HG02642 (cell line): ENCODE measurements around the gene PLEKHN1.

Experiments used
- ATAC-seq: cut with Tn5 transposase; IDR thresholded peaks from one replicate; pipeline ENCODE4 v1.9.1; 2021; ENCODE audit warnings: mild to moderate bottlenecking; ENCODE audit not compliant: unreplicated experiment, poor library complexity

Gene PLEKHN1

GRCh38 chr1:966135-966703 is at the start of gene PLEKHN1:
PLEKHN1 (plus strand) TSS chr1:966482; CDS start chr1:966532, 50 bp downstream.
- ATAC-seq, result peak; percentile 21

- ATAC-seq, result no peak
Measured at GRCh38 chr1:917076-917459, 49.2 kb upstream of the PLEKHN1 start.

GRCh38 chr1:917466-918091 is 48.7 kb upstream of the PLEKHN1 start:
- ATAC-seq, result no peak

- no peak for ATAC-seq
Measured at GRCh38 chr1:918353-918752, 47.9 kb upstream of the PLEKHN1 start.

DNA sequence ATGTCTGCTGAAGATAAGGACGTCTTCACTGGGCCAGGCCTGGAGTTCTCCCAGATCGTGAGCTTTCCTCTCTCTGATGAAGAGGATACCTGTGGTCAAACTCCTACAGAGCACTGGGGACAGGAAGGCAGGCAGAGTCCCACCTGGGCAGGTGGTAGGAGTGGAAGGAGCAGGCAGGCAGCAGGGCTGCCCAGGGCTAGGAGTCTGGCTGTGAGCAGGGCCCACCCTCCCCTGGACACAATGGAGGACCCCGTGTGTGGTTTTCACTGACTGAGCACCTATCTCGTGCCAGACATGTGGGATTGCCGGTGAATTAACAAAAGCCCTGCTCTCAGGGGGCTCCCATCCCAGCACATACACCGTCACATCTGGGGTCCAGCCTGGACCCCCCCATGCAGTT is 47.4 kb upstream of the PLEKHN1 start:
- ATAC-seq, result no peak

DNA sequence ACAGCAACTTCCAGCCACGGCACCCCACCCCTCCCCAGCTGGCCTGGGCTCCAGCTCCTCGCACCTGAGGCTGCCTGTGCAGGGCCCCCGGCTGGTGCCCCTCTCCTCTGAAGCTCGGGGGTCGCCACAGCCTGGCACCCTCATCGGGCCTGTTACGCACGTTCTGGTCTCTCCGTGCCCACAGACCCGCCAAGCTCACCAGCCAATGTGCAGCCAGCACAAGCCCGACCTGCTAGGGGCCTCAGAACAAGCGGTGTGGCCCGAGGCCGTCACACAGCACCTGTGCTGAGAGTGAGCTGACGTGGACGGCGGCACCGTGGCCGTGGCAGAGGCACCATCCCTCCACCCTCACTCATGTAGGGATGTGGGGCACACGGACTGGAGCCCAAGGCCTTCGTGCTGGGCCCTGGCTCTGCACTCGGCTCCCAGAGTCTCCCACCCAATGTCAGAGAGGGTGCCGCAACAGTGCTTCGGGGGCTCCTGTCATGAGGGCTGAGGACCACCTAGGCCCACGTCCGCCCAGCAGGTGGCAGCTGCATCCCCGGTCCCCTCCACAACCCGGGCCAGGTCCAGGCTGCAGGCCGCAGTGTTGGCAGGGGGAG is 46.9 kb upstream of the PLEKHN1 start:
- ATAC-seq, result no peak

GRCh38 chr1:920010-920409 is 46.3 kb upstream of the PLEKHN1 start:
- ATAC-seq, result no peak

DNA sequence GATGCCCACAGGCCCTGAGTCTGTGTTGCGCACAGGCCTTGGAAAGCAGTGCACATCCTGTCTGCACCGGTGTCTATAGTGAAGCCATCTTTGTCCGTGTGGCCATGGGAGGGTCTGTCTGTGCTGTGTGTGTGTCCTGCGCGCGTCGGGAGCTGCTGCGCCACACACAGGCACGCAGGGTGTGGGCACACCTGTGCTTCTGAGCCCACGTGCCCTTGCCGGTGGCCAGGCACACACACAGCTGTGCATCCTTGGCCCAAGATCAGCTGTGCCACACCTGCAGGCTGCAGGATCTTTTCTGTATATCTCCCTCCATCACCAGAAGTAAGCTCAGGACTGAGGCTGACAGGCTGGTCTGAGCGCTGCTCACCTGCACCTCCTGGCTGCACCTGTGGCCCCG is 45.8 kb upstream of the PLEKHN1 start:
- no peak for ATAC-seq

DNA sequence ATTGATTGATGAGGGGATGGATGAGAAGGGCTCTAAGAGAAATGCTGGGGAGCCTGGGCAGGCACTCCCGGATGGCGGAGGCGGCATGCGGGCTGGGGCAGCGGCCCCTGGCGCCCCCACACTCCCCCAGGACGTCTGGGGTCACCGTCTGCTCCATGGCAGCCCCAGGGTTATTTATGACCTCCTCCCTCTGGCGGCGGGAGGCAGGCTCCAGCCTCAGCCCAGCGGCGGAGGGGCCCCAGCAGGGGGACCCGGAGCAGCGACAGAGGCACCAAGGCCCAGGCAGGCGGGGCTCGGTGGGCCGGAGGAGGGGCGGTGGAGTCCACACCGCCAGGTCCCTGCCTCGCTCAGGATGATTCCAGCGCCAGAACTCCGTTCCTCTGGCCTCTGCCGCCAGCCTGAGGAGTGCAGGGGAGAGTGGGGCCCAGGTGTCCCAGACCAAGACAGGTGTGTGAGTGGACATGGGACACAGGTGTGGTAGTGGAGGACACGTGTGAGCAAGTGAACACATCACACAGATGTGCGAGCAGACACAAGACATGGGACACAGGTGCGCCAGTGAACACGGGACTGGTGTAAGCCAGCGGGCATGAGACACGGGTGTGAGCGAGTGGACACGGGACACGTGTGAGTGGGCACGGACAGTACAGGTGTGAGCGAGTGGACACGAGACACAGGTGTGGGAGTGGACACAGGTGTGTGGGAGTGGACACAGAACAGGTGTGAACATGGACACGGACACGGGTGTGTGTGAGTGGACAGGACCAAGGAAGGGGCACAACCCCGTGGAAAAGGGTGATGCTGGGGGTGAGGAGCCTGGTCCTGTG is 45.1 kb upstream of the PLEKHN1 start:
- ATAC-seq, result no peak

GRCh38 chr1:923131-923990 is 42.9 kb upstream of the PLEKHN1 start, which contains the start of gene SAMD11:
SAMD11 (plus strand) TSS chr1:923923; CDS start chr1:924432, 509 bp downstream.
- no peak for ATAC-seq

DNA sequence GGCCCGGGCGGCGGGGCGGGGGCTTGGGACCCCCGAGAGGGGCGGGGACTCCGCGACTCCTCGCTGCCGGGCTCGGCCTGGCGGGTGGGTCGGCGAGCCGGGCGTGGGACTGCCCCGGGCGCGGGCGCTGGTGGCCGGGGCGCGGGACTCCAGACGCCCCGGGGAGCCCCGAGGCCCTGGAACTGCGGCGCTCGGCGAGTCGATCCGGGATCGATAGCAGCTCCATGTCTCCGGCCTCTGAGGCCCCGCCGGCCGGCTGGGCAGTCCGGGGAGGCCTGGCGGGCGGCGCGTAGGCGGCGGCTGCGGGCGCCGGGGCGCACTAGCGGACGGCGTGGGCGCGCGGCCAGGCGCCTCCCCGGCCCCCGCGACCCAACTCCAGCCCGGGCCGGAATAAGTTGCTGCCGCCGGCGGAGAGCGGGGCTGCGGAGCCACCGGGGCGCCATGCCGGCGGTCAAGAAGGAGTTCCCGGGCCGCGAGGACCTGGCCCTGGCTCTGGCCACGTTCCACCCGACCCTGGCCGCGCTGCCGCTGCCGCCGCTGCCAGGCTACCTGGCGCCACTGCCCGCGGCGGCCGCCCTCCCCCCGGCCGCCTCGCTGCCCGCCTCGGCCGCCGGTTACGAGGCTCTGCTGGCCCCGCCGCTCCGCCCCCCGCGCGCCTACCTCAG is 42.2 kb upstream of the PLEKHN1 start:
- no peak for ATAC-seq

- no peak for ATAC-seq
Measured at GRCh38 chr1:924656-925560, 41.4 kb upstream of the PLEKHN1 start.

DNA sequence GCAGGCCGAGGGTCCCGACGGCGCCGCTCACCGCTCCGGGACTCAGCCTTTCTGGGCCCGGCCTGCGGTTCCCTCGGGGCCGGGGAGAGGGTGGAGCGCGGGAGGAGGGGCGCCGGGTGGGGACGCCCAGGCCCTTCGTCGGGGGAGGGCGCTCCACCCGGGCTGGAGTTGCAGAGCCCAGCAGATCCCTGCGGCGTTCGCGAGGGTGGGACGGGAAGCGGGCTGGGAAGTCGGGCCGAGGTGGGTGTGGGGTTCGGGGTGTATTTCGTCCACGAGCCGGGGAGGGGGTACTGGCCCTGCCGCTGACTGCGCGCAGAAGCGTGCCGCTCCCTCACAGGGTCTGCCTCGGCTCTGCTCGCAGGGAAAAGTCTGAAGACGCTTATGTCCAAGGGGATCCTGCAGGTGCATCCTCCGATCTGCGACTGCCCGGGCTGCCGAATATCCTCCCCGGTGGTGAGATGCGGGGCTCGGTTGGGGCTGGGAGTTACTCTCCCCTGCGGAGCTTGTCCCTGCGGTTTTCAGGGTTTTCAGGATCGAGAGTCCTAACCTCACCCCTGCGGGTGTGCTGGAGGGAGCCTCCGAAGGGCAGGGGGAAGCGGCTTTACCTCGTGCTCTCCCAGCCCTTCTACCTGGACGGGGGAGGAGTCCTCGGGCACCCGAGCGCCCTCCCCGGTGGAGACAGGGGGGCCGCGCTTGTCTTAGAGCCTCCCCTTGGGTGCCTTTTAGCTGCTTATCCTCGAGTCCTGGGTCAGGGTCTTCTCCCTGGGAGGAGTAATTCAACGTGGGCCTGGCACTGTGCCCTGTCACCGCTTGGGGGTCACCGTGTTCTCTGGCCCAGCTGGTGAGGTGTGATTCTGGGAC is 40.5 kb upstream of the PLEKHN1 start:
- ATAC-seq, result no peak

DNA sequence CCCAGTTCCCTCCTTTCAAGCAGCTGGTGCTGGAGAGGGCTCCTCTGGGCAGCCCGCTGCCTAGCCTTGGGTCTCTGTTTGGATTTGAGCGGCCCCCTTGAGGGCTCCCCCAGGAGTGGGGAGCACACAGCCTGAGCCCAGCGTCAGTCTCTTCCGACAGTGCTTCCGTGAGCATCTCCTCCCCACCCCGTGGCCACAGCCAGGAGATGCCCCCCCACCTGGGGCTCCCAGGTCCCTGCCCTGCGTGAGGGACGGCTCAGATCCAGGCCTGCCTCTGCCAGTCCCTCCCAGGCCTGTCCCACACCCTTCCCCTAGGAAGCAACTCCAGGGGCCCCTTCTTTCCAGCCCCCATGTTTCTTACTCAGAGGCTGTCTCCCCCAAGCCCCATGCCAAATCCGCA is 39.0 kb upstream of the PLEKHN1 start:
- no peak for ATAC-seq

DNA sequence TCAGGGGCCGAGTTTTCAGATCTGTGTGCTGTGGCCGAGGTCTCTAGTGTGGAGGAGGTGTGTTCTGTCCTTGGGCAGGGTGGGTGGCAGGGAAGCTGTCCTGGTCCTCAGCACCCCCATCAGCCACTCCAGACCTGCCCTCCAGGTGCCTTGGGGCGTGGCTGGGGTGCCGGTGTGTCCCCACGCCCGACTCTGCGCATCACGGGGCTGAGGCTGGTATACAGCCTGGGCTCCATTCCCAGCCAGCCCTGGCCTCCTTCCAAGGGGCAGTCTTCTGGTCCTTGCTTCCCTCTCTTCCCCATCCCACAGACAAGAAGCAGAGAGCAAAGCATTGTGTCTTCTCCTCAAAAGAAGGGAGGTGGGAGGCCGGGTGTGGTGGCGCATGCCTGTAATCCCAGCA is 38.5 kb upstream of the PLEKHN1 start:
- ATAC-seq, result no peak

GRCh38 chr1:928825-929661 is 37.2 kb upstream of the PLEKHN1 start:
- no peak for ATAC-seq
